Measurements from ENCODE around the gene POM121. TPM values are rescaled to one million over a fixed set of nuclear protein-coding genes. Genes with fewer than 3 reads are reported as not detected.
"Not testable (repeated sequence)": the region's sequence is repeated elsewhere in the genome, so short reads cannot be mapped to it uniquely, and the experiment has no call there.

Gene POM121
- total RNA-seq, 2 donors from 2014 or later: 51.6 to 56.0 TPM

DNA sequence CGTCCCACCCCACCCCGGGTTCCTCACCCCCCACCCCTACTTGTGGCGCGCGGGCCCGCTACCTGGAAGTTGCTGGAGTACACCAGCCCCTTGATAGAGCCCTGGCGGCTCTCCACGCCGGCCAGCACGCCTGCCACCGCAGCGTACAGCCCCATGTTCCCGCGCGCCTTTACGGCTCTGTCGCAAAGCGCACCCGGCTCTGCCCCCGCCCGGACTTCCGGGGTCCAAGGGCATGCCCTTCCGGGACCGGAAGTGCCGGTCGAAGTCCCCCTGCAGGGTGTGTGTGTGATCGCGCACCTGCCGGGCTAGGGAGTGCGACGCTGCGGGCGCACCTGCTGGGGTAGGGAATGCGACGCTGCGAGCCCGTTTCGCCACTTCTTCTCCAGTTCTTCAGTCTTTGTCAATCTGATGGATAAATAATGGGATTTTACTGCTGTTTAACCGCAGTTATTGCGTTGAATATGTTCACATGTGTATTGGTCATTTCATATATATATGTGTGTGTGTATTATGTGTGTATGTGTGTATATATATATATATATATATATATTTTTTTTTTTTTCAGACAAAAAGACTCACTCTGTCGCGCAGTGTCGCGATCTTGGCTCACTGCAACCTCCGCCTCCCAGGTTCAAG, 29.8 kb downstream of the POM121 start:
- H3K27ac Mint-ChIP-seq; H3K9me3 ChIP-seq (ENCODE audit: control insufficient read depth, low read length); H3K9me3 Mint-ChIP-seq; H3K4me1 ChIP-seq (ENCODE audit: control insufficient read depth, insufficient read depth, low read length); H3K4me3 Mint-ChIP-seq; H3K27me3 ChIP-seq (ENCODE audit: control insufficient read depth, insufficient read depth, low read length, poor library complexity, severe bottlenecking); H3K27me3 Mint-ChIP-seq (ENCODE audit: insufficient read depth); H3K36me3 Mint-ChIP-seq (ENCODE audit: low read depth); H3K36me3 ChIP-seq (ENCODE audit: control insufficient read depth, insufficient read depth, low read length); H3K27ac ChIP-seq (ENCODE audit: low read depth, low read length); H3K4me3 ChIP-seq (ENCODE audit: low read length); H3K4me1 Mint-ChIP-seq; DNase-seq; H3K9ac ChIP-seq (ENCODE audit: extremely low read depth, low read length, poor library complexity, severe bottlenecking): not testable (repeated sequence)
- no CpG with 5 or more reads among the region's 45 CpGs for WGBS, 2 experiments (ENCODE audit: insufficient coverage in 1 of 2, insufficient read length in 1 of 2)

DNA sequence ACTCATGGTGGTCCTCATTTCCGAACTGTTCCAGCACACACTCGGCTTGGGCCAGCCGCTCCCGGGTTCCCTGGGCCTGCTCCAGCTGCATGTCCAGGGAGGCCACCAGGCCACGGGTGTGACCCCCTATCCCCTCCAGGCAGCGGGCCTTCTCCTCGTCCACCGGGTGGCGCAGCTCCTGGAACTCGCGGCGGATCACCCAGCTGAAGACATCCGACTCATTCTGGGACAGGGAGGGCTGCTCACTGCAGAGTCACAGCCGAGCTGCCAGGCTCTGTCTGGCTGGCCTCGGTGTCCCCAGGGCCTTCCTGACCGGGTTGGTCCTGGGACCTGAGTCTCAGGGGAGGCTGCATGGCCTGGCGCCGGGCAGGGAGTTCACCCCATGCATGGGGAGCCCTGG, 35.1 kb downstream of the POM121 start:
- DNase-seq; H3K4me1 Mint-ChIP-seq; H3K4me3 Mint-ChIP-seq; H3K9me3 ChIP-seq (ENCODE audit: control insufficient read depth, low read length); H3K9ac ChIP-seq (ENCODE audit: extremely low read depth, low read length, poor library complexity, severe bottlenecking); H3K27ac Mint-ChIP-seq; H3K4me3 ChIP-seq (ENCODE audit: low read length); H3K27ac ChIP-seq (ENCODE audit: low read depth, low read length); H3K4me1 ChIP-seq (ENCODE audit: control insufficient read depth, insufficient read depth, low read length); H3K27me3 Mint-ChIP-seq (ENCODE audit: insufficient read depth); H3K9me3 Mint-ChIP-seq; H3K36me3 ChIP-seq (ENCODE audit: control insufficient read depth, insufficient read depth, low read length); H3K27me3 ChIP-seq (ENCODE audit: control insufficient read depth, insufficient read depth, low read length, poor library complexity, severe bottlenecking); H3K36me3 Mint-ChIP-seq (ENCODE audit: low read depth): not testable (repeated sequence)
- WGBS, 2 experiments (ENCODE audit: insufficient coverage in 1 of 2, insufficient read length in 1 of 2): 100% methylated on average over 1 of the region's 18 CpGs; no CpG with 5 or more reads in 1 of the 2 experiments

DNA sequence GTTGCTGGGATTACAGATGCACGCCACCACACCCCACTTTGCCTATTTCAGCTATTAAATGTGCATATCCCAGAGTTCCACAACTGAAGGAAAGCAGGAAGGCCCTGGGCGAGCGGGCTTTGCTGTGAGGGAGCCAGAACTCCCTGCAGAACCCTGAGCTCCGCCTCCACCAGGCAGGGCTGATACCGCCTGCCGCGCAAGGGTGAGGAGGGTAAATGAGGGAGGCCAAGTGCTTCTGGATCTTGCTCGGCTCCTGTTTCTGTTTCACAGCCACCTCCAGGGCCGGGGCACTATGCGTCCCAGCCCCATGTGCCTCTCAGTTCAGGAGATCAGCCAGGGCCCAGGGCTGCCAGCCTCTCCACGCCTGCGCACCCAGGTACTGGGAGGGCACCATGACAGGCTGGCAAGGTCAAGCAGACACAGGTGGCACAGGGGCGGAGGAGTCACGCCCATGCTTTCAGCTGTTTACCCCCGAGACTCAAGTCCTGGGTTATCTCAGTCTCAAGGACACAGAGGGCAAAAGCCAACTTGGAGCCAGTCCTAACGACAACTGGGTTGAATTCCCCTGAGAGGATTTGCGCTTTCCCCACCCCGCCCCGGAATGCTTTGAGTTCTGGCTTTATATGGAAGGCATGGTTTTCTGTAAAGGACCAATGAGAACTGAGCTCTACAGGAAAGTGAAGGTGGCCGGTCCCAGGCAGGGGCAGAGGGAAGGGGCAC, 35.9 kb downstream of the POM121 start:
- H3K9me3 ChIP-seq (ENCODE audit: control insufficient read depth, low read length); H3K4me3 ChIP-seq (ENCODE audit: low read length); H3K27me3 Mint-ChIP-seq (ENCODE audit: insufficient read depth); H3K4me1 ChIP-seq (ENCODE audit: control insufficient read depth, insufficient read depth, low read length); H3K27me3 ChIP-seq (ENCODE audit: control insufficient read depth, insufficient read depth, low read length, poor library complexity, severe bottlenecking); H3K4me3 Mint-ChIP-seq; H3K27ac ChIP-seq (ENCODE audit: low read depth, low read length); H3K9ac ChIP-seq (ENCODE audit: extremely low read depth, low read length, poor library complexity, severe bottlenecking); H3K9me3 Mint-ChIP-seq; H3K36me3 Mint-ChIP-seq (ENCODE audit: low read depth); H3K27ac Mint-ChIP-seq; DNase-seq; H3K4me1 Mint-ChIP-seq; H3K36me3 ChIP-seq (ENCODE audit: control insufficient read depth, insufficient read depth, low read length): not testable (repeated sequence)
- WGBS, 2 experiments (ENCODE audit: insufficient coverage in 1 of 2, insufficient read length in 1 of 2): no CpG with 5 or more reads among the region's 20 CpGs

DNA sequence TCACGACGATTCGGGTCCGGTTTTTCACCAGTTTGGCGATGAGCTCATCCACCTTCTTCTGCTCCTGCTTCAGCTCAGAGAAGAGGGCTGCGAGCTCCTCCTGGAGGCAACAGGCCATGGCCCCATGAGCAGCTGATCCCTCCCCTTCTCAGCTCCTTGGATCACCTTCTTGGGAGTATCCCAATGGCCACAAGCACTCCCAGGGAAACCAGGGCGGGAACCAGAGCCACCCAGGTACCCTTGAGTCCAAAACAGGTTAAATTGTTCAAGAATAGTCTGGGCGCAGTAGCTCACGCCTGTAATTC, 36.4 kb downstream of the POM121 start:
- WGBS, 2 experiments (ENCODE audit: insufficient coverage in 1 of 2, insufficient read length in 1 of 2): no CpG with 5 or more reads among the region's 9 CpGs
- H3K4me1 ChIP-seq (ENCODE audit: control insufficient read depth, insufficient read depth, low read length); H3K9me3 Mint-ChIP-seq; H3K4me3 Mint-ChIP-seq; H3K36me3 Mint-ChIP-seq (ENCODE audit: low read depth); H3K27me3 Mint-ChIP-seq (ENCODE audit: insufficient read depth); H3K9me3 ChIP-seq (ENCODE audit: control insufficient read depth, low read length); H3K27ac Mint-ChIP-seq; H3K9ac ChIP-seq (ENCODE audit: extremely low read depth, low read length, poor library complexity, severe bottlenecking); H3K4me3 ChIP-seq (ENCODE audit: low read length); H3K27ac ChIP-seq (ENCODE audit: low read depth, low read length); H3K4me1 Mint-ChIP-seq; DNase-seq; H3K36me3 ChIP-seq (ENCODE audit: control insufficient read depth, insufficient read depth, low read length); H3K27me3 ChIP-seq (ENCODE audit: control insufficient read depth, insufficient read depth, low read length, poor library complexity, severe bottlenecking): not testable (repeated sequence)

DNA sequence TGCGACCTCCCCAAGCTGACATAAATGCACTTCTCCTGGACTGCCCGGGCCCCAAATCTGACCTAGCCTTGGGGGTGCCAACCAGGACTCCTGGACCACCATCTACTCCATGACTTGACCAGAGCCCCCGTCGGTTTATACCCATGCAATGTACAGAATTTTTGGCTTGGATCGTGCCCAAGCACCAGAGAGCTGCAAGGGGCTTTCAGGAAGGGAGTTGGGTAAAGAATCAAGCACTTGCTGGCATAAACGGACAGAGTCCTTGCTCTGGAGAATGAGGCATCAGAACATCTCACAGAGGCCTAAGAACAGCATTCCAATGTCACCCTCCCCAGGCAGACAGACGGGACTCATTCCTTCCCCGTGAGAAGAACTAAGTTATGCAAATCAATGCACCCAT, 38.2 kb downstream of the POM121 start:
- H3K36me3 ChIP-seq (ENCODE audit: control insufficient read depth, insufficient read depth, low read length); H3K9me3 Mint-ChIP-seq; H3K27me3 ChIP-seq (ENCODE audit: control insufficient read depth, insufficient read depth, low read length, poor library complexity, severe bottlenecking); H3K9me3 ChIP-seq (ENCODE audit: control insufficient read depth, low read length); H3K4me3 ChIP-seq (ENCODE audit: low read length); DNase-seq; H3K4me1 ChIP-seq (ENCODE audit: control insufficient read depth, insufficient read depth, low read length); H3K27ac Mint-ChIP-seq; H3K27ac ChIP-seq (ENCODE audit: low read depth, low read length); H3K27me3 Mint-ChIP-seq (ENCODE audit: insufficient read depth); H3K9ac ChIP-seq (ENCODE audit: extremely low read depth, low read length, poor library complexity, severe bottlenecking); H3K4me1 Mint-ChIP-seq; H3K36me3 Mint-ChIP-seq (ENCODE audit: low read depth); H3K4me3 Mint-ChIP-seq: not testable (repeated sequence)
- 96% methylated on average over 3 of the region's 8 CpGs; no CpG with 5 or more reads in 1 of the 2 experiments for WGBS, 2 experiments (ENCODE audit: insufficient coverage in 1 of 2, insufficient read length in 1 of 2)

DNA sequence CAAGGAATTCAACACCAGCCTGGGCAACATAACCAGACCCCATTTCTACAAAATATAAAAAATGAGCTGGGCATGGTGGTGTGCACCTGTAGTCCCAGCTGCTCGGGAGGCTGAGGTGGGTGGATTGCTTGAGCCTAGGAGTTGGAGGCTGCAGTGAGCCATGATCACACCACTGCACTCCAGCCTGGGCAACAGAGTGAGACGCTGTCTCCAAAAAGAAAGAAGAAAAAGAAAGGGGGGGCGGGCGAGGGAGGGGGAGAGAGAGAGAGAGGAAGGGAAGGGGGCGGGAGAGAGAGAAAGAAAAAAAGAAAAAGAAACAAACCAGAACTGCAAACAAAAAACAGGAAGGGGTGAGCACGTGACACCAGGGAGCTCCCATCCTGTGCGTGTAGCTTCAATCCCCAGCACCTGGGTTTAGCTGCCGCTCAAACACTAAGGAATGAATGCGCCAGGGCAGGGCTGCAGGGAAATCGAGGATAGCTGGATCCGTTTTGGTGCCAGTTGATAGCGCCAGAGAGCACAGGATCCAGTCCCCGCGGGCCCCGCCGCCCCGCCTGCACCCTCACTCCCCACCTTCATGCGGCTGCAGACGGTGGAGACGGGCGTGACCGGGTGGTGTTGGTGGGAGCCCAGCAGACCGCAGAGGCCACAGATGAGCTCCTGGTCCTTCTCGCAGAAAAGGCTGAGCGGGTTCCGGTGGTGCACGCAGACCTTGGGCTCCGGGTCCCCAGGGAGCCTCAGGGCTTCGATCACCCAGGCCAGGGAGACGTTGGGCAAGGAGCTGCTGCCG, 40.5 kb downstream of the POM121 start:
- not testable (repeated sequence) for H3K27ac Mint-ChIP-seq; H3K4me3 ChIP-seq (ENCODE audit: low read length); H3K4me1 Mint-ChIP-seq; H3K9ac ChIP-seq (ENCODE audit: extremely low read depth, low read length, poor library complexity, severe bottlenecking); H3K27ac ChIP-seq (ENCODE audit: low read depth, low read length); H3K27me3 Mint-ChIP-seq (ENCODE audit: insufficient read depth); DNase-seq; H3K9me3 Mint-ChIP-seq; H3K36me3 ChIP-seq (ENCODE audit: control insufficient read depth, insufficient read depth, low read length); H3K9me3 ChIP-seq (ENCODE audit: control insufficient read depth, low read length); H3K4me3 Mint-ChIP-seq; H3K27me3 ChIP-seq (ENCODE audit: control insufficient read depth, insufficient read depth, low read length, poor library complexity, severe bottlenecking); H3K4me1 ChIP-seq (ENCODE audit: control insufficient read depth, insufficient read depth, low read length); H3K36me3 Mint-ChIP-seq (ENCODE audit: low read depth)
- no CpG with 5 or more reads among the region's 31 CpGs for WGBS, 2 experiments (ENCODE audit: insufficient coverage in 1 of 2, insufficient read length in 1 of 2)

DNA sequence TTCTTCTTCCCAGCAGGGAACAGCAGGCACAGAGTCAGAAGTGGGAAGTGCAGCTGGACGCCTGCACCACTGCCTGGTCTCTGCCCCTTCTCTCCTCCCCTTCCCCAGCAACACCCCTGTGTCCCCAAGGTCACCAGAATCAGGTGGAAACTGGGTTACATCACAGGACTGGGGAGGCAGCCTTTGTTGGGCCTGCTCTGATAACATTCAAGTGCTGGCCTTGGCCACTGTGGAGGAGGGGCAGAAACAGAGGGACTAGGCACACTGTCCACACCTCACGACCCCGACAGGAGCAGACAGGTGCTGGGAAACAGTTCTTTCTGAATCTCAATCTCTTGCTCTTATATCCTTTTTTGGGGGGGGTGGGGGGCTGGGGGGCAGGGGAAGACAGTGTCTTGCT, 42.0 kb downstream of the POM121 start:
- peak; percentile 40 for DNase-seq
- H3K4me3 Mint-ChIP-seq; H3K27ac ChIP-seq (ENCODE audit: low read depth, low read length); H3K4me1 ChIP-seq (ENCODE audit: control insufficient read depth, insufficient read depth, low read length); H3K27me3 ChIP-seq (ENCODE audit: control insufficient read depth, insufficient read depth, low read length, poor library complexity, severe bottlenecking); H3K9ac ChIP-seq (ENCODE audit: extremely low read depth, low read length, poor library complexity, severe bottlenecking); H3K27me3 Mint-ChIP-seq (ENCODE audit: insufficient read depth); H3K4me3 ChIP-seq (ENCODE audit: low read length); H3K27ac Mint-ChIP-seq; H3K9me3 Mint-ChIP-seq; H3K4me1 Mint-ChIP-seq; H3K36me3 Mint-ChIP-seq (ENCODE audit: low read depth); H3K9me3 ChIP-seq (ENCODE audit: control insufficient read depth, low read length); H3K36me3 ChIP-seq (ENCODE audit: control insufficient read depth, insufficient read depth, low read length): not testable (repeated sequence)
- 72 to 87% methylated on average over 2 of the region's 3 CpGs for WGBS, 2 experiments (ENCODE audit: insufficient coverage in 1 of 2, insufficient read length in 1 of 2)

All from endodermal cell (in vitro differentiated cells).